Fibroblast of the conjunctiva (primary cell): ENCODE measurements around the gene B4GALT5.

ENCODE experiments used
- DNase-seq: peaks from one replicate; pipeline ENCODE4 v3.0.0-alpha.2; 2010; ENCODE audit warnings: low read depth

The B4GALT5 gene

DNA sequence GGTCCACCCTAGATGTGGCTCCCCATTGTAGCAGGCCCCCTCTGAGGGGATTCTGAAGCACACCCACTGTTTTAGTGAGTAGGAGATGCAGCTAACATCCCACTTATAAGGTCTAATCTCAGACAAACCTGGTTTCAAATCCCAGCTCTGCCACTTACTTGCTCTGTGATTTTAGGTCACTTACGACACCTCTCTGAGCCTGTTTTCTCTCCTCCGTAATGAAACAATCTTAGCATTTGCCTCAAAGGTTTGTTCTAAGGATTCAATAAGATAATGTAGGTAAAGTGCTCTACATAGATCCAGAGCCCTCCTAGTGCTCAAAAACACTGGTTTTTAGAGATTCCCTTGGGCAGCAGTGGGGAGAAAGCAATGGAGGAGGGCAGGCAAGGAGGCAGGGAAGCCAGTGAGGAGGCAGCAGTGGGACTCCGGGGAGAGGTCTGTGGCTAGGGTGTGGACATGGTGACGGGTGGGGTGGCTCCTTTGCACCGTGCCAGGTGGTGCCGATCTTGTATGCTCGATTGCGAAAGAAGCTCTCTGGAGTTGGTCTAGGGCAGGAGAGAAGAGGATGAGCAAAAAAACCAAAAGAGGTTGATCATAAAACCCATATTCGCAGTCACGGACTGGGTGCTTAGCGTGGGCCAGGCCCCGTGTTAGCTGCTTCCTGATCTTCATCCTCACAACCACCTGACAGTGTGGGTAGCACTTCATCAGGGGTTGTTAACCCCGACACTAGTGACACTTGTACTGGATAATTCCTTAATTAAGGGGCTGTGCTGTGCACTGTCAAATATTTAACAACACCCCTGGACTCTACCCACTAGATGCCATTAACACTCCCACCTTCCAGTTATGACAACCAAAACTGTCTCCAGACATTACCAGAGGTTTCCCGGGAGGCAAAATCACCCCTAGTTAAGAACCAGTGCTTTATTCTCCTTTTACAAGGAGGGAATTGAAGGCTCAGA is 129.0 kb downstream of the B4GALT5 start:
- DNase-seq, result no peak

GRCh38 chr20:49583669-49584417 is 129.8 kb downstream of the B4GALT5 start:
- peak; percentile 72 for DNase-seq

GRCh38 chr20:49583343-49583668 is 130.4 kb downstream of the B4GALT5 start:
- DNase-seq, result no peak
